MCF 10A (cell line): ENCODE data around the gene PTPN20. TPM values are rescaled to one million over a fixed set of nuclear protein-coding genes. Genes with fewer than 3 reads are reported as not detected.

ENCODE experiments used
- BruUV-seq: library from RNA; stranded (reverse); fragments of 400-500 nt; replicated peaks from 2 replicates; lab custom pipeline; 2021; lab: Mats Ljungman, UMichigan
- CTCF ChIA-PET: fragments of 300-600 bp; sonication (Branson Sonifier 250); formaldehyde crosslinking; extraction: SDS; loops from one replicate; lab custom pipeline; 2021; ENCODE audit warnings: antibody characterized with exemption, inconsistent platforms; lab: Yijun Ruan, JAX
- POLR2A ChIA-PET: fragments of 300-600, 350-650 bp; sonication (Branson Sonifier 250); formaldehyde crosslinking; extraction: SDS; loops from one replicate; lab custom pipeline; 2020; ENCODE audit warnings: antibody characterized with exemption, inconsistent platforms; lab: Yijun Ruan, JAX
- DNase-seq: peaks from one replicate; pipeline ENCODE4 v3.0.0-alpha.2; 2018; ENCODE audit not compliant: unreplicated experiment
- H3K27ac Mint-ChIP-seq: one replicate; pipeline ENCODE4 v1.8.0; 2022; ENCODE audit warnings: mild to moderate bottlenecking, low read depth, mixed read lengths; ENCODE audit not compliant: unreplicated experiment
- H3K27me3 Mint-ChIP-seq: one replicate; pipeline ENCODE4 v1.8.0; 2022; ENCODE audit warnings: mixed read lengths; ENCODE audit not compliant: insufficient read depth, unreplicated experiment
- H3K36me3 Mint-ChIP-seq: one replicate; pipeline ENCODE4 v1.8.0; 2022; ENCODE audit warnings: mild to moderate bottlenecking, moderate library complexity, mixed read lengths; ENCODE audit not compliant: insufficient read depth, unreplicated experiment
- H3K4me1 Mint-ChIP-seq: one replicate; pipeline ENCODE4 v1.8.0; 2022; ENCODE audit warnings: mixed read lengths; ENCODE audit not compliant: insufficient read depth, unreplicated experiment
- H3K4me3 Mint-ChIP-seq: one replicate; pipeline ENCODE4 v1.8.0; 2022; ENCODE audit warnings: mild to moderate bottlenecking, moderate library complexity, mixed read lengths; ENCODE audit not compliant: unreplicated experiment
- H3K9me3 Mint-ChIP-seq: one replicate; pipeline ENCODE4 v1.8.0; 2022; ENCODE audit warnings: mixed read lengths; ENCODE audit not compliant: unreplicated experiment
- CTCF ChIP-seq: fragments of 200-600 bp; IDR thresholded peaks from one replicate; pipeline ENCODE4 v1.8.0; 2022; ENCODE audit warnings: antibody characterized with exemption, mild to moderate bottlenecking; ENCODE audit not compliant: unreplicated experiment
- intact Hi-C: fragments of 100-400 bp; cut with micrococcal nuclease; formaldehyde crosslinking; loops from 2 replicates; pipeline ENCODE4 v1.14.1; 2022
- total RNA-seq: library from RNA; stranded (reverse); gene quantifications from 2 replicates; pipeline ENCODE4 v1.2.3, GENCODE V29; 2022

The PTPN20 gene
- total RNA-seq, 1 experiment from 2014 or later = 0.26 TPM

- Mint-ChIP-seq H3K36me3 (no peaks in the 10 kb centered on the region), H3K4me3 (no peak overlapping the region), H3K4me1 (no peaks in the 10 kb centered on the region), H3K9me3 (no peaks in the 10 kb centered on the region), H3K27me3 (peaks cover 13% of the 10 kb centered on the region), H3K27ac (no peak overlapping the region)
- CTCF ChIA-PET = interaction anchor here (0.6 to 1.6 kb wide), 2 partner anchors 260 to 389 kb away, joined by 3 to 9 read pairs; no protein-coding TSS in a partner anchor
- BruUV-seq = no TSS peak
- no peak for TF ChIP-seq CTCF
- intact Hi-C loops = no loop called here
- DNase-seq = no peak
- POLR2A ChIA-PET = no interaction called here
Measured at GRCh38 chr10:47051741-47052238, 140.6 kb downstream of the PTPN20 start.
